ENCODE measurements around the gene CLOCK. TPM values are rescaled to one million over a fixed set of nuclear protein-coding genes. Genes with fewer than 3 reads are reported as not detected.

The CLOCK gene
- total and polyA plus RNA-seq, 12 donors: 6.9 to 37.0 (median 27.9) TPM

DNA sequence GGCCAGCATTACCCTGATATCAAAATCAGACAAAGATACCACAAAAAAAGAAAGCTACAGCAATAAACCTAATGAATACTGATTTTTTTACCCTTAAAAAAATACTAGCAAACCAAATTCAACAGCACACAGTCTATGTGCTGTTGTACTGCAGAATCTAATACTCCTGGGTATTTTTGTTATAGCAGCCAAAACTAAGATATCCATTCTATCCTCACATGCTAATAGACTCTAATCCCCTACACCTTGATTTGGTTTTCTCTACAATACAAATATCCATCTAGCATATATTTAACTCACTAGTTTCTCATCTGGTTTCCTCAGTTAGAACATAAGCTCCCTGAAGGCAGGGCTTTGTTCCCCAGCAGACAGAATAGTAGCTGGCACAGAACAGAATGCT is 12.4 kb downstream of the CLOCK start:
- intact Hi-C loops (cut with DNase I): no loop called here
- TF ChIP-seq, protein P1, sequence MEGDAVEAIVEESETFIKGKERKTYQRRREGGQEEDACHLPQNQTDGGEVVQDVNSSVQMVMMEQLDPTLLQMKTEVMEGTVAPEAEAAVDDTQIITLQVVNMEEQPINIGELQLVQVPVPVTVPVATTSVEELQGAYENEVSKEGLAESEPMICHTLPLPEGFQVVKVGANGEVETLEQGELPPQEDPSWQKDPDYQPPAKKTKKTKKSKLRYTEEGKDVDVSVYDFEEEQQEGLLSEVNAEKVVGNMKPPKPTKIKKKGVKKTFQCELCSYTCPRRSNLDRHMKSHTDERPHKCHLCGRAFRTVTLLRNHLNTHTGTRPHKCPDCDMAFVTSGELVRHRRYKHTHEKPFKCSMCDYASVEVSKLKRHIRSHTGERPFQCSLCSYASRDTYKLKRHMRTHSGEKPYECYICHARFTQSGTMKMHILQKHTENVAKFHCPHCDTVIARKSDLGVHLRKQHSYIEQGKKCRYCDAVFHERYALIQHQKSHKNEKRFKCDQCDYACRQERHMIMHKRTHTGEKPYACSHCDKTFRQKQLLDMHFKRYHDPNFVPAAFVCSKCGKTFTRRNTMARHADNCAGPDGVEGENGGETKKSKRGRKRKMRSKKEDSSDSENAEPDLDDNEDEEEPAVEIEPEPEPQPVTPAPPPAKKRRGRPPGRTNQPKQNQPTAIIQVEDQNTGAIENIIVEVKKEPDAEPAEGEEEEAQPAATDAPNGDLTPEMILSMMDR (IDR thresholded peaks at IDR 0.05): no peak
- TF ChIP-seq POLR2A (IDR thresholded peaks at IDR 0.05): no peak

GRCh38 chr4:55530691-55531090 is 16.0 kb downstream of the CLOCK start:
- H3K36me3 ChIP-seq (replicated peaks in 1 of 2): no peaks in the 10 kb centered on the region
- WGBS, 4 donors: 82 to 92% (median 84%) methylated on average over 3 to 4 of the region's 4 CpGs
- no peak for DNase-seq
- H3K9me3 ChIP-seq (replicated peaks in 1 of 3): no peaks in the 10 kb centered on the region
- no peaks in the 10 kb centered on the region for H3K4me1 ChIP-seq (replicated peaks in 1 of 2)
- H3K27ac ChIP-seq: no peak overlapping the region
- no peak for TF ChIP-seq POLR2A (IDR thresholded peaks at IDR 0.05)
- TF ChIP-seq, protein P1 (IDR thresholded peaks at IDR 0.05): no peak
- intact Hi-C loops (cut with DNase I): no loop called here
- no peak overlapping the region for H3K4me3 ChIP-seq
- H3K27me3 ChIP-seq: no peaks in the 10 kb centered on the region

More for the DNA sequence above, 12.4 kb downstream of the CLOCK start:
- Histone ChIP-seq H3K9me3 (replicated peaks in 1 of 3) (no peaks in the 10 kb centered on the region), H3K27ac (no peak overlapping the region), H3K27me3 (no peaks in the 10 kb centered on the region), H3K4me1 (replicated peaks in 1 of 2) (no peaks in the 10 kb centered on the region), H3K4me3 (no peak overlapping the region), H3K36me3 (replicated peaks in 1 of 2) (no peaks in the 10 kb centered on the region)
- no peak for DNase-seq

DNA sequence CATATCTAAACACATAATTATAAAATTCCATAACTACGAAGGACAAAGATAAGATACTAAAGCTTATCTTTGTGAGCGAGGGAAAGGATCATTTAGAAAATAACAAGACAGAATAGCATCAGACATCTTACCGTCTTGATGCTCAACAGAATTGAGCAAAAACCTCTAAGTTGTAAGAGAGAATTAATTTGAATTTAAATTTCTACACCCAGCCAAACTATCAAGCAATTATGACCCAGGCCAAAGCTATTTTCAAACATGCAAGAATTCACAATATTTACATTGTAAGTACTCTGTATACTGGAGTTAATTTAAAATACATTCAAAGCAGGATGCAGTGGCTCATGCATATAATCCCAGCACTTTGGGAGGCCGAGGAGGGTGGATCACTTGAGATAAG is 16.5 kb downstream of the CLOCK start:
- Histone ChIP-seq H3K27ac (no peak overlapping the region), H3K27me3 (no peaks in the 10 kb centered on the region), H3K36me3 (replicated peaks in 1 of 2) (no peaks in the 10 kb centered on the region), H3K9me3 (replicated peaks in 1 of 3) (no peaks in the 10 kb centered on the region), H3K4me1 (replicated peaks in 1 of 2) (no peaks in the 10 kb centered on the region), H3K4me3 (no peak overlapping the region)
- DNase-seq: no peak
- intact Hi-C loops (cut with DNase I): no loop called here
- TF ChIP-seq, protein P1 (IDR thresholded peaks at IDR 0.05): no peak
- TF ChIP-seq POLR2A (IDR thresholded peaks at IDR 0.05): no peak
- WGBS, 4 donors: 57 to 62% (median 60%) methylated on average over 4 of the region's 4 CpGs

DNA sequence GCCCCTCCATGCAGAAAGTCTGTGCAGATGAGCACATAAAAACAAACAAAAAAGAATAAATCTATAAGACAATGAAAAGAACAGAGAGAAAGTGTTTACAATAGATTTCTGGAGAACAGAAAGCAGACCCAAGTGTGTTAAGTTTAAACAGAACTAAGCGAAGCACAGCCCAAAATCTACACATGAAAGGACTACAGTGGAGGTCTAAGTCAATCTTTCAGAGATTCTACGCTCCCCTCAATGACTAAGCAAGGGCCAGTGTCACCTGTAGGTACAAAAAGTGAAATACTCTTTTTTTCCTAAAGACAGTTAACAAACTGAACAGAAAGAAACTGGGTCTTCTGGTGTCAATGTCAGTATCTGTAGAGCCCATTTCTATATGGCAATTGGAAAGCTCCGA is 18.2 kb downstream of the CLOCK start:
- no peaks in the 10 kb centered on the region for H3K4me1 ChIP-seq (replicated peaks in 1 of 2)
- no peaks in the 10 kb centered on the region for H3K27me3 ChIP-seq
- H3K27ac ChIP-seq: no peak overlapping the region
- no peak for TF ChIP-seq POLR2A (IDR thresholded peaks at IDR 0.05)
- TF ChIP-seq, protein P1 (IDR thresholded peaks at IDR 0.05): no peak
- intact Hi-C loops (cut with DNase I): no loop called here
- no peaks in the 10 kb centered on the region for H3K9me3 ChIP-seq (replicated peaks in 1 of 3)
- no peak for DNase-seq
- H3K36me3 ChIP-seq (replicated peaks in 1 of 2): no peaks in the 10 kb centered on the region
- H3K4me3 ChIP-seq: no peak overlapping the region
- 96 to 98% (median 98%) methylated on average over 3 of the region's 3 CpGs for WGBS, 4 donors

All from adrenal gland (tissue), 12 donors.